A204.1 (cell line): ENCODE results near the gene PTGDS.

Experiments used
- FAIRE-seq: peaks from 2 replicates; lab custom pipeline; 2012; peaks lifted over from hg19 to GRCh38; lab: Jason Lieb, UNC

The PTGDS gene

GRCh38 chr9:136946228-136947027 is 30.9 kb upstream of the PTGDS start:
- FAIRE-seq: no peak

- no peak for FAIRE-seq
These were observed 30.0 kb upstream of the PTGDS start for GRCh38 chr9:136947028-136947891.

DNA sequence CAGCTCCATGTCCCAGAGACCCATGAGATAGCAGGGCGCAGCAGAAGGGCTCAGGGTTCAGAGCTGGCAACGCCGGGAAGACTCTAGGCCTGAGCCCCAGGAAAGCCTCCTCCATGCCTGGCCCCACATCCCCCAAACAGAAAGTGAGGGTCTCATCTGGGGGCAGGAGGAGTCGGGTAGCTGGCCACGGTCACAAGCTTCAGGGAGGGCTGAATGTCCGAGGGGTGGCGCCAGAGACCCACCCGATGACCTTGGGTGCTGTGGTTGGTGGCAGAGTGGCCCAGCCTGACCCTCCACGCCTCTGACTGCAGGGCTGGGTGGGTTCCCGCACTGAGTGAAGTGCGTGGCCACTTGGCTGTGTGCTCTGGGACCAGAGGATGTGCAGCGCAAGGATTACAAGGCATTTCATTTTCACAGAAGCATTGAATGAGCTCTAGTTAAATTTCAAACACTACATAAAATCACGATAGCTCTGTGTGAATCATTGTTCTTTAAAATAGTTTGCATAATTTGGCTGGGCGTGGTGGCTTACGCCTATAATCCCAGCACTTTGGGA is 29.3 kb upstream of the PTGDS start:
- no peak for FAIRE-seq

DNA sequence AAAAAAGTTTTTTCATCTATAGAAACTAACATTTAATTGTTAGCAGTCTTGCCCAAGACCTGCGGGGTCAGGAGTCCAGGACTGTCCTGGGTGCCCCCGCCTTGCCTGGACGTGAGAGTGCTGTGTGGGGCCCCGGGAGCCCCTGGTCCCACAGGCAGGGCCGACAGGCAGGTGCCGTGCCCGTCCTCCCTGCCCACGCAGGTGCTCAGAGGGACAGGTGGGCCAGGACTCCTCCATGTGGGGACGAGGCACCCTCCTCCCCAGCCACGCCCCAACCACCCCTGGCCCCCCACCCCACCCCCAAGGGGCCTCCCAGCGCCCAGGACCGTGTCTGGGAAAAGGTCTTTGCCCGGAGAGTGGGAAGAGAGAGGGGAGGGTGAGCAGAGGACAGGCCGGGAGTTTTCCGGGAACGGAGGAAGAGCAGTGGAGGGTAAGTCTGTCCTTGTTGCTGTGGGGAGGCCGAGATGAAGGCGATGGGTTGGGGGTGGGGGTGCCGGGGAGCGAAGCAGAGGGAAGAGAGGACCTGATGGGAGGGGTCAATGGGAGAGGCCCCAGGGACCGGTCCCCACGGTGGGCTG is 28.0 kb upstream of the PTGDS start:
- FAIRE-seq: no peak

GRCh38 chr9:136949817-136950655 is 27.3 kb upstream of the PTGDS start:
- FAIRE-seq: no peak

- no peak for FAIRE-seq
These were observed 26.5 kb upstream of the PTGDS start for GRCh38 chr9:136950656-136951276.

DNA sequence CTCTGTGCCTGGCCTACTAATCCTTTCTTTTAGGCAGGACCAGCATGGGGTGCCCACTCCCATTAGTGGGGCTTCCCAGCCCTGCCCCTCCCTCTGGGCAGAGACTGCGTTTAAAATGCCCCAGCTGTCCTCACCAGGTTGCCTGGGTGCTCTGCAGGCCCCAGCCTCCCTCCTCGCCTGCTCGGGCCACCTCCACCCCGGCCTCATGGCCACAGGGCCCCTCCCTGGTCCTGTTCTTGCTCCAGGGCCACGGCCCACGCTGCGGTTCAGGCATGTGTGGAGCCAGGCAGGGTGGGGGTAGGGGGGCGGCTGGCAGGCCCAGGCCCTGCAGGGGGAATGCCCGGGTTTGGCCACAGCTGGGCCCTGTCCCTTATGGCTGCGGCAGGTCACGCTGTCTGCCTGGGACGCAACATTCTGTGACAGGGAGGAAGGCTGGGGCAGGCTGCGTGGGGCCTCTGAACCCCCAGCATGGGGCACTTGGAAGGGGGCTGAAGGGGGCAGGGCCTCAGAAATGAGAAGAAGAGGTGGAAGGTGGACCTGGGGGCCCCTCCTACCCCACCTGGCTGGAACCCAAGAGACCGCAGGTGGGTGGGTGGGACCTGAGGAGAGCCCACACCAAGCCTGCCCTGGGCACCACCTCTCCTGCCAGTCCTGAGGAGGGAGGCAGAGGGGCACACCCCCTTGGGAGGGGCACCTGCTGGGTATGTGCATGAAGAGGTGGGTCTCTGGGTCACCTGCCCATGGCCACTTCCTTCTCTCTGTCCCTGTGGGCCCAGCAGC is 25.6 kb upstream of the PTGDS start, which contains the start of gene LCN12:
TSS of gene LCN12 (plus strand) at position 733 of the 780 bp plus-strand sequence. CDS start 55 bp downstream, outside the sequence.
- FAIRE-seq: no peak

DNA sequence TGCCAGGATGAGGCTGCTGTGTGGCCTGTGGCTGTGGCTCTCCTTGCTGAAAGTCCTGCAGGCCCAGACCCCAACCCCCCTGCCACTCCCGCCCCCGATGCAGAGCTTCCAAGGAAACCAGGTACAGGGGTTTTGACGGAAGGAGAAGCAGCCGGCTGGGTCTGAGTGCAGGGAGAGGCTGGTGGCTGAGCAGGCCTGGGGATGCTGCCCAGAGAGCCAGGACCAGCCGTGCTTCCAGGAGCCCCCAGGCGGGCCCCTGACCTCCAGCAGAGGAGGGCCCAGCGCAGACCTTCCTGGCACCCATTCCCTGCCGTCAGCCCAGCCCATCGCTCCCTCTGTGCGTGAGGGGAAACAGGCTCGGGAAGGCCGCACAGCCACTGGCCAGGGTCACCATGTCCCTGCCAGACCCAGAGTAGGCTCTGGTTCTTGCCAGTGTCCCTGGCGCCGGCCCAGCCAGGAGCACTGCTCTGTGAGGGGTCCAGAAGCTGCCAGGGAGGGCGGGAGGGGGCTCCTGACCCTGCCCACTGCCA is 24.9 kb upstream of the PTGDS start:
- no peak for FAIRE-seq

DNA sequence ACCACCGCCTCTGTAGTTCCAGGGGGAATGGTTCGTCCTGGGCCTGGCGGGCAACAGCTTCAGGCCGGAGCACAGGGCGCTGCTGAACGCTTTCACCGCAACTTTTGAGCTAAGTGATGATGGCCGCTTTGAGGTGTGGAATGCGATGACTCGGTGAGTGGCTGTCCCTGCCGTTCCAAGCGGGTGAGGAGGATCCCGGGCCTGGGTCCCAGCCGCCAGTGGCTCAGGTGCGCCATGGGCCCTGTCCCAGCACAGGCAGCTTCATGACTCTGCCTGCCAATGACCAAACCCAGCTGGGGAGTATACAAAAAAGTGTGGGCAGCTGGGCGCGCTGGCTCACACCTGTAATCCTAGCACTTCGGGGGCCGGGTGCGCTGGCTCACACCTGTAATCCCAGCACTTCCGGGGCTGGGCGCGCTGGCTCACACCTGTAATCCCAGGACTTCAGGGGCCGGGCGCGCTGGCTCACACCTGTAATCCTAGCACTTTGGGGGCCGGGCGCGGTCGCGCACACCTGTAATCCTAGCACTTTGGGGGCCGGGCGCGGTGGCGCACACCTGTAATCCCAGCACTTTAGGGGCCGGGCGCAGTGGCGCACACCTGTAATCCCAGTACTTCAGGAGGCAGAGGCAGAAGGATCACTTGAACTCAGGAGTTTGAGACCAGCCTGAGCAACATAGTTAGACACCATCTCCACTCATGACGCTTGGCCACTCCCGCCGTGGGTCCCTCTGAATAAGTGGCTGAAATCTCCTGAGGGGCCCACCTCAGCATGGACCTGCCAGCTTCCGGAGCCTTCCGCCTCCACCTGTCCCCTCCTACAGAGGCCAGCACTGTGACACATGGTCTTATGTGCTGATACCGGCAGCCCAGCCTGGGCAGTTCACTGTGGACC is 24.2 kb upstream of the PTGDS start:
- no peak for FAIRE-seq

- no peak for FAIRE-seq
These were observed 23.5 kb upstream of the PTGDS start for GRCh38 chr9:136953771-136954269.

DNA sequence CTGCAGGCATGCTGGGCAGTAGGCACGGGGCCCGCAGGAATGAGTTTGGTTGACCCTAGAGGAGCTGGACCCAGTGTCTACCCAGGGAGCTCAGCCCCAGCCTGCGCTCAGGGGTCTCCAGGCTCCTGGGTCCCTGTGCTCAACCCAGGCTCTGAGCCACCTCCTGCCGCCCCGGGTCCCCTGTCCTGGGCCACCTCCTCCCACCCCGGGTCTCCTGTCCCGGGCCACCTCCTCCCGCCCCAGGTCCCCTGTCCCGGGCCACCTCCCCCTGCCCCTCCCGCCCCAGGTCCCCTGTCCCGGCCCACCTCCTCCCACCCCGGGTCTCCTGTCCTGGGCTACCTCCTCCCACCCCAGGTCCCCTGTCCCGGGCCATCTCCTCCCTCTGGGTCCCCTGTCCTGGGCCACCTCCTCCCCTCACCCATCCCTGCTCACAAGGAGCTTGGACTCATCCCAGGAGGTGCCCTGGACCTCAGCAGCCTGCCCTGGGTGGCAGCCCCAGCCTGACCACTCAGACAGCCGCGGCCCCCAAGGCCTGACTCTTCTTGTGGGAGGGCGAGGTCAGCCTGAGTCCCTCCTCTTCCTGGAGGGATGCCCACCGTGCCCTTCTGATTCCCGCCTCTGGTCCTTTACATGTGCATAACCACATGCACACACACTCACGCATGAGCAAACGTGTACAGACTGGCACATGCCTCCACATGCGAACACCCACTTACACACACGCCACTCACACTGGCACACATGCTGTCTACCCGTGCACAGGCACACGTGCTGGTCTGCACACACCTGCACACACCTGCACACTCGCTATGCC is 22.8 kb upstream of the PTGDS start:
- no peak for FAIRE-seq

- no peak for FAIRE-seq
These were observed 21.9 kb upstream of the PTGDS start for GRCh38 chr9:136955202-136955942.

DNA sequence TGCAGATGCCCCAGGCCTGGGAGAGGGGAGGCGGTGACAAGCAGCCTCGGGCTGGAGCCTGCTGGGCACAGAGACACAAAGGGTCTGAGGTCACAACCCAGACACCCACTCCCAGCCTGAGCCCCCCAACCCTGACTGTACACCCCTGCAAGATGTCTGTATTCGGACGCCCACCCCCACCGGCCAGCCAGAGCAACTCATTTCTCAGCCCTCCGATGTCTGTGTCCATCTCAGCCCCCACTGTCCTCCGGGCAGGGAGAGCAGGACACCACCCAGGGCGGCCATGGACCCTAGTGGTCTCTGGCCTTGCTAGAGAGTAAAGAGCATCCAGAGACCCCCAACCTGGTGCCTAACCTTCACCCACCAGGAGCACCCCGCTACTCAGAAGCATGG is 21.4 kb upstream of the PTGDS start:
- no peak for FAIRE-seq

DNA sequence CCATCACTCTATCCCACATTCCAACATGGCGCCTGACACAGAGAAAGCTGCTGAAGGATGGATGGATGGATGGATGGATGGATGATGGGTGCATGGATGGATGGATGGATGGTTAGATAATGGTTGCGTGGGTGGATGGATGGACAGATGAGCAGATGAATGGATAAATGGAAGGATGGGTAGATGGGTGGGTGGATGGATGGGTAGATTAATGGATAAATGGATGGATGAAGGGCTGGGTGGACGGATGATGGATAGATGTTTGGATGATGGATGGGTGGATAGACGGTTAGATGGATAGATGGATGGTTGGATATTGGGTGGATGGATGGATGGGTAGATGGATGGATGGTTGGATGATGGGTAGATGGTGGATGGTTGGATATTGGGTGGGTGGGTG is 20.7 kb upstream of the PTGDS start:
- FAIRE-seq: no peak

- FAIRE-seq: no peak
These were observed 19.8 kb upstream of the PTGDS start for GRCh38 chr9:136957461-136957860.

GRCh38 chr9:136957901-136958300 is 19.4 kb upstream of the PTGDS start:
- no peak for FAIRE-seq

DNA sequence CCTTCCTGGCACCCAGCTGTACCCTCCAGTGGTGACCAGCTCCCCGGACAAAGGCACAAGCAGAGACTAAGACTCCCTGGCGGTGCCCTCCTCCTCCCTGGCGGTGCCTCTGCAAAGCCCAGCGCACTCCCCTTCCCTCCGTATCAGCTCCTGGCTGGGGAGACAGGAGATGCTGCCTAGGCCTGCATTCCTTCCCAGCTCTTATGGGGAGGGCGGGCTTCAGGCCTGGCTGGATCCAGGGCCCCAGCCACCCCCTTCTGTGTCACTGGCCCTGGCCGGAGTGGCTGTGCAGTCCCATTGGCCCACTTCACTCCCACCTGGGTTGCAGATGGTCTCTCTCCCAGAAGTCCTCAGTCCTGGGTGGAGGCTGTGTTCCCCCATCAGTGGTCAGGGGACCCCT is 18.8 kb upstream of the PTGDS start:
- no peak for FAIRE-seq
